HepG2 (cell line): Measurements from ENCODE around the gene GCN1. TPM values are rescaled to one million over a fixed set of nuclear protein-coding genes. Genes with fewer than 3 reads are reported as not detected.

ENCODE experiments used
- ATAC-seq: fragments of 200-7000 bp; cut with Tn5 transposase; 3 replicates; pipeline ENCODE4 v1.9.1; 2020; ENCODE audit warnings: mild to moderate bottlenecking, moderate library complexity
- BruUV-seq: library from RNA; stranded (reverse); fragments of 400-500 nt; replicated peaks from 2 replicates; lab custom pipeline; 2021; lab: Mats Ljungman, UMichigan
- CTCF ChIA-PET: fragments of 300-600 bp; formaldehyde crosslinking; extraction: SDS; loops from one replicate; lab custom pipeline; 2021; ENCODE audit warnings: low total read pairs, inconsistent platforms, low intra/inter-chr PET ratio; lab: Yijun Ruan, JAX
- POLR2A ChIA-PET: fragments of 350-600 bp; sonication (Branson Sonifier 250); formaldehyde crosslinking; loops from one replicate; lab custom pipeline; 2020; ENCODE audit warnings: antibody characterized with exemption, inconsistent platforms; lab: Yijun Ruan, JAX
- DNase-seq: peaks from one replicate; pipeline ENCODE4 v3.0.0-alpha.2; 2015; ENCODE audit warnings: low spot score
- FAIRE-seq: peaks from 3 replicates; lab custom pipeline; 2011; peaks lifted over from hg19 to GRCh38; lab: Jason Lieb, UNC
- H2AFZ ChIP-seq: one replicate; pipeline ENCODE4 v1.6.1; 2011; ENCODE audit warnings: low read length, inconsistent platforms
- H3K27ac ChIP-seq: fragments of 300-600 bp; 3 replicates; pipeline ENCODE4 v1.8.0; 2011; ENCODE audit warnings: mixed run types, mild to moderate bottlenecking, mixed read lengths, low read length, inconsistent platforms; ENCODE audit not compliant: insufficient read depth; ENCODE audit errors: extremely low read length
- H3K27me3 ChIP-seq, 2 experiments: fragments of 200-600 bp in 1 of 2; 2 replicates in 1 of 2; 3 replicates in 1 of 2; pipeline versions ENCODE4 v1.6.0 to v1.8.0; 2011; ENCODE audit warnings: low read length in 2 of 2, mild to moderate bottlenecking in 2 of 2, moderate library complexity in 2 of 2, inconsistent platforms in 1 of 2; ENCODE audit not compliant: insufficient read depth in 2 of 2, control insufficient read depth in 1 of 2
- H3K36me3 ChIP-seq, 2 experiments: fragments of 200-600 bp in 1 of 2; replicated peaks in 1 of 2; 2 replicates in 1 of 2; 3 replicates in 1 of 2; pipeline versions ENCODE4 v1.5.1 to v1.8.0; 2011; ENCODE audit warnings: low read length in 2 of 2, inconsistent platforms in 1 of 2; ENCODE audit not compliant: insufficient read depth in 2 of 2, control insufficient read depth in 1 of 2
- H3K4me1 ChIP-seq: 2 replicates; pipeline ENCODE4 v1.5.1; 2012; ENCODE audit warnings: low read length, inconsistent platforms; ENCODE audit not compliant: insufficient read depth
- H3K4me2 ChIP-seq: 2 replicates; pipeline ENCODE4 v1.6.0; 2011; ENCODE audit warnings: low read depth, low read length, inconsistent platforms
- H3K4me3 ChIP-seq, 3 experiments: fragments of 200-600 bp in 1 of 3; sonication (generic), shearing (Covaris generic) in 1 of 3; replicated peaks in 1 of 3; 2 replicates each; pipeline ENCODE4 v1.5.1; 2011 to 2016; ENCODE audit warnings: low read length in 3 of 3, inconsistent platforms in 2 of 3, low read depth in 2 of 3, mild to moderate bottlenecking in 2 of 3, control low read depth in 1 of 3, mixed read lengths in 1 of 3; ENCODE audit not compliant: insufficient read depth in 1 of 3
- H3K79me2 ChIP-seq: one replicate; pipeline ENCODE4 v1.6.1; 2011; ENCODE audit warnings: low read length, inconsistent platforms; ENCODE audit not compliant: insufficient read depth
- H3K9ac ChIP-seq: 2 replicates; pipeline ENCODE4 v1.6.0; 2011; ENCODE audit warnings: mild to moderate bottlenecking, low read depth, low read length, inconsistent platforms; ENCODE audit not compliant: insufficient read depth
- H3K9me3 ChIP-seq: 2 replicates; pipeline ENCODE4 v1.5.1; 2012; ENCODE audit warnings: mild to moderate bottlenecking, low read length
- H4K20me1 ChIP-seq: 2 replicates; pipeline ENCODE4 v1.6.0; 2011; ENCODE audit warnings: inconsistent platforms, mild to moderate bottlenecking, low read length, moderate library complexity; ENCODE audit not compliant: insufficient read depth
- CREM ChIP-seq, 2 experiments: sonication (generic) in 1 of 2; formaldehyde crosslinking in 1 of 2; IDR thresholded peaks; 2 replicates each; pipeline versions ENCODE4 v1.4.0 to v1.6.1; 2016 to 2020; ENCODE audit warnings: antibody characterized with exemption in 1 of 2, mild to moderate bottlenecking in 1 of 2, missing genetic modification reagents in 1 of 2
- E2F2 ChIP-seq: sonication (generic); formaldehyde crosslinking; IDR thresholded peaks from 2 replicates; pipeline ENCODE4 v1.4.0; 2020; ENCODE audit warnings: missing genetic modification reagents, borderline replicate concordance
- GATAD1 ChIP-seq: IDR thresholded peaks from 2 replicates; pipeline ENCODE4 v1.6.1; 2016; ENCODE audit warnings: missing genetic modification reagents, missing compliant biosample characterization
- SNAPC4 ChIP-seq: sonication (generic); formaldehyde crosslinking; IDR thresholded peaks from 2 replicates; pipeline ENCODE4 v1.4.0; 2020; ENCODE audit warnings: mild to moderate bottlenecking, missing genetic modification reagents
- ZBTB21 ChIP-seq: sonication (generic); formaldehyde crosslinking; IDR thresholded peaks from 2 replicates; pipeline ENCODE4 v1.4.0; 2020; ENCODE audit warnings: missing genetic modification reagents
- ZNF30 ChIP-seq: sonication (generic); formaldehyde crosslinking; IDR thresholded peaks from 2 replicates; pipeline ENCODE4 v1.5.0; 2020; ENCODE audit warnings: mild to moderate bottlenecking, missing genetic modification reagents
- ZNF704 ChIP-seq: sonication (generic); formaldehyde crosslinking; IDR thresholded peaks from 2 replicates; pipeline ENCODE4 v1.8.1; 2023; ENCODE audit warnings: mild to moderate bottlenecking, inconsistent platforms, moderate library complexity, missing genetic modification reagents, borderline replicate concordance
- WGBS: methylation state at CpG from one replicate; pipeline ENCODE4 v1.1.6; 2017; ENCODE audit warnings: low lambda C conversion rate; 5-methylcytosine and 5-hydroxymethylcytosine counted together
- in situ Hi-C: cut with HindIII; loops from 2 replicates; pipeline ENCODE4 v1.10.0; 2017; ENCODE audit warnings: low pct_unique_long_range_greater_than_20kb; ENCODE audit not compliant: extremely low pct_ligation_motif_present
- intact Hi-C: fragments of 100-400 bp; cut with micrococcal nuclease; formaldehyde crosslinking; loops from one replicate; pipeline ENCODE4 v1.10.0; 2022; ENCODE audit not compliant: unreplicated experiment
- polyA plus RNA-seq, 8 experiments: library from polyadenylated mRNA; depleted of rRNA in 3 of 8; stranded (reverse) in 7 of 8; unstranded in 1 of 8; fragments of >200 nt; fragmentation: Illumina TruSeq in 4 of 8; extraction: Trizol in 4 of 8; gene quantifications; 2 replicates each; pipeline versions ENCODE4 v1.2.1 to v1.2.3, GENCODE V29; 2011 to 2016; ENCODE audit warnings: low read depth in 4 of 8, missing spikeins in 1 of 8, mixed read lengths in 1 of 8; ENCODE audit not compliant: insufficient read depth in 1 of 8
- total RNA-seq, 5 experiments: library from RNA; depleted of rRNA; stranded (reverse); fragments of >200 nt; fragmentation: Illumina TruSeq; extraction: Trizol; gene quantifications; 2 replicates each; pipeline ENCODE4 v1.2.3, GENCODE V29; 2016; ENCODE audit warnings: low read depth in 1 of 5
- TF ChIP-seq, protein P1 (sequence below): IDR thresholded peaks from 2 replicates; pipeline ENCODE4 v1.6.1; 2012; ENCODE audit warnings: inconsistent platforms

The GCN1 gene
- total and polyA plus RNA-seq, 2 of the 13 experiments (the other 11 are each of a cell fraction or from before 2014, with no cell fraction given) = 58.2 to 83.0 TPM

GRCh38 chr12:120238839-120239445 lies 44.4 kb upstream of the GCN1 start (continued):
- TF ChIP-seq ZNF704 (CRISPR knock-in tag) (no peak), ZBTB21 (no peak), CREM (IDR thresholded peaks at IDR 0.05) (no peak), CREM (CRISPR knock-in tag; IDR thresholded peaks at IDR 0.05) (no peak), SNAPC4 (CRISPR knock-in tag) (no peak)

DNA sequence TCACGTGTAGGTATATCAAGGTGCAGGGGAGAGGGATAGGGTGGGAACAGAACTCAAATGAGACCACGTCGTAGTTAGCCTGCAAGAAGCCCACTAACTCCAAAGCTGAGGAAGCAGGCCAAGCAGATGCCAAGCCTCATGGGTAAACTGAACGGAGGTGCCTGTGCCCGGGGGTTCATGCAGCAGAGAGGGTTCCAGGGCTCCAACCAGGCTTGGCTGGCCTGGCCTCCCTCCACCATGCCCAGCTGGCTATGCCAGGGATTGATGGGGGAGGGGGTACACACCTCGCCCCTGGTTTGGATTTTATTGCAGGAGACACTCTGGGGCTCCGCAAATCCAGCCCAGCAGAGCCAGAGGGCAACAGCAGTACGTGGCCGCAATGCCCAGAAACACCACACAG lies 43.7 kb upstream of the GCN1 start:
- Histone ChIP-seq H4K20me1 (peaks cover 13% of the 10 kb centered on the region), H3K79me2 (peaks cover 20% of the 10 kb centered on the region), H3K9me3 (no peaks in the 10 kb centered on the region), H3K36me3 (no peaks in the 10 kb centered on the region; a peak in 1 of 5 replicates), H3K4me3 (no peak overlapping the region), H3K27me3 (no peaks in the 10 kb centered on the region), H3K27ac (no peak overlapping the region)
- FAIRE-seq = no peak
- in situ Hi-C loops (no loop called here), intact Hi-C loops (no loop called here)
- POLR2A ChIA-PET = interaction anchor here (1.2 to 2.6 kb wide), 4 partner anchors 10 to 53 kb away, joined by 3 to 13 read pairs (median 8); partner anchors contain the start of genes RNU4-2 and RPLP0
- TF ChIP-seq, protein P1, sequence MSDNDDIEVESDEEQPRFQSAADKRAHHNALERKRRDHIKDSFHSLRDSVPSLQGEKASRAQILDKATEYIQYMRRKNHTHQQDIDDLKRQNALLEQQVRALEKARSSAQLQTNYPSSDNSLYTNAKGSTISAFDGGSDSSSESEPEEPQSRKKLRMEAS = no peak
- TF ChIP-seq ZNF30 = no peak
- TF ChIP-seq GATAD1 (CRISPR knock-in tag) = no peak
- no peak for TF ChIP-seq E2F2 (CRISPR knock-in tag)
- TF ChIP-seq, all 625 proteins: peak for 0
- H3K4me2 ChIP-seq = no peak overlapping the region
- CTCF ChIA-PET = no interaction called here
- no peak overlapping the region for H2AFZ ChIP-seq
- DNase-seq (no peak), ATAC-seq (no peak)
- WGBS = 97% methylated on average over 8 of the region's 9 CpGs
- no TSS peak for BruUV-seq
- H3K4me1 ChIP-seq = peaks cover 66% of the 10 kb centered on the region
- H3K9ac ChIP-seq = no peak overlapping the region
